Measurements from ENCODE around the gene PSMC1. TPM values are rescaled to one million over a fixed set of nuclear protein-coding genes. Genes with fewer than 3 reads are reported as not detected.
A peak's percentile ranks its signal among the peaks of the same experiment; 100 is the strongest.

PSMC1 gene
- total RNA-seq, 1 experiment from 2014 or later: 742 TPM

GRCh38 chr14:90302529-90303303 lies 46.4 kb downstream of the PSMC1 start:
- DNase-seq (ENCODE audit: low spot score): no peak

GRCh38 chr14:90303473-90303872 lies 47.1 kb downstream of the PSMC1 start:
- DNase-seq (ENCODE audit: low spot score): no peak

- no peak for DNase-seq (ENCODE audit: low spot score)
Measured at GRCh38 chr14:90304502-90304901, 48.1 kb downstream of the PSMC1 start.

GRCh38 chr14:90305176-90305601 lies 48.8 kb downstream of the PSMC1 start:
- DNase-seq (ENCODE audit: low spot score): no peak

GRCh38 chr14:90308561-90308960 lies 52.2 kb downstream of the PSMC1 start:
- no peak for DNase-seq (ENCODE audit: low spot score)

- no peak for DNase-seq (ENCODE audit: low spot score)
Measured at GRCh38 chr14:90317286-90317685, 60.9 kb downstream of the PSMC1 start.

- DNase-seq (ENCODE audit: low spot score): no peak
Measured at GRCh38 chr14:90318016-90318415, 61.7 kb downstream of the PSMC1 start.

GRCh38 chr14:90319173-90319572 lies 62.8 kb downstream of the PSMC1 start:
- DNase-seq (ENCODE audit: low spot score): peak; percentile 15

GRCh38 chr14:90319634-90320541 lies 63.5 kb downstream of the PSMC1 start:
- DNase-seq (ENCODE audit: low spot score): no peak

- no peak for DNase-seq (ENCODE audit: low spot score)
Measured at GRCh38 chr14:90321891-90322290, 65.5 kb downstream of the PSMC1 start.

Other genes starting within 250 kb of the PSMC1 start
- gene KCNK13, start 194.6 kb upstream of the PSMC1 start, total RNA-seq (2014; rRNA removed; shearing (Covaris generic)): not detected in 2 replicates
- 8.3 and 8.7 TPM in 2 replicates for gene NRDE2, start 75.4 kb downstream of the PSMC1 start, total RNA-seq (2014; rRNA removed; shearing (Covaris generic))
- gene CALM1, start 140.5 kb downstream of the PSMC1 start, total RNA-seq (2014; rRNA removed; shearing (Covaris generic)): 395 and 420 TPM in 2 replicates